D721Med (cell line): ENCODE results near the gene DAB2IP.

Experiments used
- DNase-seq: peaks from one replicate; pipeline ENCODE4 v3.0.0; 2011; ENCODE audit warnings: low spot score; ENCODE audit not compliant: insufficient read length
- FAIRE-seq: peaks from 2 replicates; lab custom pipeline; 2011; peaks lifted over from hg19 to GRCh38; lab: Jason Lieb, UNC
- TF ChIP-seq, protein P1 (sequence below): IDR thresholded peaks from 2 replicates; pipeline ENCODE4 v1.5.1; 2012; ENCODE audit warnings: mild to moderate bottlenecking, control low read depth; ENCODE audit not compliant: insufficient read depth; ENCODE audit errors: missing control alignments

DAB2IP gene

DNA sequence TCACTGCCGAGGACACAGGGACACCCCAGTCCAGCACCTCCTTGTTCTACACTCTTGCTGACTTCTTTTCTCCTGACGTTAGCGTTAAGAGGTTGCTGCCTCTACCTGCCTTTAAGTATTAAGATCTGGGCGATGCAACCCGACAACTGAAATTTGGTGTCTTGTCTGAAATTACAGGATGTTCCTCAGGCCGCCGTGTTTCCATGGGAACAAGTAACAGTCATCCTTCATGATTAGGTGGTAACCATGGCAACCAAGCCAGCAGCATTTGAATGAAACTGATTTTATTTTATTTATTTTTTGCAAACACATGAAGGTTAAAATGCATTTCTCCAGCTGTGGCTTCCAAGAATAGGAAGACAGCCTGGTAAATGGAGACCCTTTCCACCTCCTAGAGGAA is 20.8 kb downstream of the DAB2IP start:
- no peak for FAIRE-seq
- no peak for DNase-seq
- TF ChIP-seq, protein P1, sequence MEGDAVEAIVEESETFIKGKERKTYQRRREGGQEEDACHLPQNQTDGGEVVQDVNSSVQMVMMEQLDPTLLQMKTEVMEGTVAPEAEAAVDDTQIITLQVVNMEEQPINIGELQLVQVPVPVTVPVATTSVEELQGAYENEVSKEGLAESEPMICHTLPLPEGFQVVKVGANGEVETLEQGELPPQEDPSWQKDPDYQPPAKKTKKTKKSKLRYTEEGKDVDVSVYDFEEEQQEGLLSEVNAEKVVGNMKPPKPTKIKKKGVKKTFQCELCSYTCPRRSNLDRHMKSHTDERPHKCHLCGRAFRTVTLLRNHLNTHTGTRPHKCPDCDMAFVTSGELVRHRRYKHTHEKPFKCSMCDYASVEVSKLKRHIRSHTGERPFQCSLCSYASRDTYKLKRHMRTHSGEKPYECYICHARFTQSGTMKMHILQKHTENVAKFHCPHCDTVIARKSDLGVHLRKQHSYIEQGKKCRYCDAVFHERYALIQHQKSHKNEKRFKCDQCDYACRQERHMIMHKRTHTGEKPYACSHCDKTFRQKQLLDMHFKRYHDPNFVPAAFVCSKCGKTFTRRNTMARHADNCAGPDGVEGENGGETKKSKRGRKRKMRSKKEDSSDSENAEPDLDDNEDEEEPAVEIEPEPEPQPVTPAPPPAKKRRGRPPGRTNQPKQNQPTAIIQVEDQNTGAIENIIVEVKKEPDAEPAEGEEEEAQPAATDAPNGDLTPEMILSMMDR = no peak

DNA sequence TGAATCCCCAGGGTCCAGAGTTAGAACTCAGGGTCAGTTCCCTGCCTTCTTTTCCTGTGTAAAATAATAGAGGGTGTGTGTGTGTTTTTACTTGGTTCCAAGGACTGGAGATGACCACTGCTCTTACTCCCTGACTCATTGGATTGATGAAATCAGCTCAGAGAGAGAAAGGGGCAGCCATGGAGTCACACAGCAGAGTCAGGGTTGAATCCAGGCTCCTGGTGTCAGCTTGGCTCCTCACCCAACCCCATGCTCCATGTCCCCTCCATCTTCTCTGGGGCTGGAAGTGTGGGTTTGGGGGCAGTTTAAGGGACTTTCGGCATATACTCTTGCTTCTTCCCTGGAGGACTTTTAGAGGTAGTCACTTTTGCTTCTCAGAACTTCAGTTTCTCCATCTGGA is 21.6 kb downstream of the DAB2IP start:
- DNase-seq (no peak), FAIRE-seq (no peak)
- TF ChIP-seq, protein P1 = no peak

DNA sequence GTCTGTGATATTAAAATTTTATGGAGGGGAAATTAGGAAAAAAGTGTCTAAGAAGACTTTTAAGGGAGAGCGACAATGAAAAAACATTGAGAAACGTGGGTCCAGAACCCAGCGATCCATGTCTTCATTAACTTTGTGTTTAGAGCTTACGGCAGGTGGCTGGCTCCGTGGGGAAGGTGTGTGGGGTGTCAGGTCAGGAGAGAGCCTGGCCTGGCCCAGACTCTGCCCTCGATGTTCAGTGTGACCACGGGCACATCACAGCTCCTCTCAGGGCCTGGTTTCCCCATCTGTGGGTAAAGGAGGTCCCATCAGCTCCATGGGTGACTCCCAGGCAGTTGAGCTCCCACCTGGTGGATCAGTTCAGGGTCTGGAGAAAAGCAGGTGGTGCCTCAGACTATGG is 22.1 kb downstream of the DAB2IP start:
- FAIRE-seq (no peak), DNase-seq (no peak)
- TF ChIP-seq, protein P1 = no peak

DNA sequence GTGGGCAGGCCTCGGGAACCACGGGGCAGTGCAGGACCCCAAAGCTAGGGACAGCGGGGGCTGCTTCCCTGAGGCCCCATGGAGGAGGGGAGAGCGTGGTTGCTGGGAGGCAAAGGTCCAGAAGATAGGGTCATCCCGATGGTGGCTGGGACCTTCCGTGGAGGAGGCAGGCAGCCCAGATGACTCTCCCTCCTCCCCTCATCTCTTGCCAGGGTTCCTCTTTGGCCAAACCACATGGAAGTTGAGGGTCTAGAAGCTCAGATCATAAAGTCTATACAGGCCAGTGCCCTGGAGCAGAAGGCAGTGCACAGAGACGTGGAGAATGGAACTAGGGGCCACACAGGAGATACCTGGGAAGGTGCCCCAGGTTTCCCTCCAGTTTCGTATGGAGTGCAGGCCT is 22.6 kb downstream of the DAB2IP start:
- DNase-seq (no peak), FAIRE-seq (no peak)
- TF ChIP-seq, protein P1 = no peak

DNA sequence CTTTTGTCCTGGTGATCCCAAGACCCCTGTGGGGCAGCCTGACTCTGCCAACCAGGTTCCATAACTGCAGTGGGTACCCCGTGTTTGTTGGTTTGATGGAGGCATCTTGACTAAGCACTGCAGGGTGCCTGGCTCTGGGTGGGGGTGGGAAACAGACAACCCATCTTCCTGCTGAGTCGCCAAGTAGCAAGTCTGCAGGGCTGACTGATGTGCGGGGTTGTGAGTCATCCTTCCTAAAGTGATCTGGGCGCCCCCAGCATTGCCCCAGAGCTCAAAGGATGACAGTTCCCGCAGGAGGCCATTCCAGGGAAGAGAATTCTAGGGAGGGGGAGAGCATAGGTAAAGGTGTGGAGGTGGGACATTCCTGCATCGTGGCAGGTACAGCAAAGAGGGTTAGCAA is 23.5 kb downstream of the DAB2IP start:
- DNase-seq = no peak
- FAIRE-seq = no peak
- TF ChIP-seq, protein P1 = no peak

DNA sequence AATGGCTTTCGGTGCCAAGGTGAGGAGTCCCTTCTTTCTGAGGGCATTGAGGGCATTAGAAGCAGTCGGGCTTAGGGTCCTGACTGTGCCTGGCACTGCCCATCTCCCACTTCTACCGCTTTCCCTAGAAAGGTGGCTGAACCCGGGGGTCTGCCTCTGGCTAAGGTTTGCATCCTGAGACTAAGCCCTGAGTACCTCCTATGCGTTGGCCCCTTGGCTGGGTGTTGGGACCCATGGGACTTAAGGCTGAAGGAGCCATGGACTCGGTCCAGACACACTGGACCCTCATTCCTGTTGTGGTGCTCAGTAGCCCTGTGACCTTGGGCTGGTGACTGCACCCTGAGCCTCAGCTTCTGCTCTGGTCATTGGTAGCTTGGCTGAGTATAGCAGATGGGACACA is 23.9 kb downstream of the DAB2IP start:
- TF ChIP-seq, protein P1 = no peak
- FAIRE-seq (no peak), DNase-seq (no peak)

DNA sequence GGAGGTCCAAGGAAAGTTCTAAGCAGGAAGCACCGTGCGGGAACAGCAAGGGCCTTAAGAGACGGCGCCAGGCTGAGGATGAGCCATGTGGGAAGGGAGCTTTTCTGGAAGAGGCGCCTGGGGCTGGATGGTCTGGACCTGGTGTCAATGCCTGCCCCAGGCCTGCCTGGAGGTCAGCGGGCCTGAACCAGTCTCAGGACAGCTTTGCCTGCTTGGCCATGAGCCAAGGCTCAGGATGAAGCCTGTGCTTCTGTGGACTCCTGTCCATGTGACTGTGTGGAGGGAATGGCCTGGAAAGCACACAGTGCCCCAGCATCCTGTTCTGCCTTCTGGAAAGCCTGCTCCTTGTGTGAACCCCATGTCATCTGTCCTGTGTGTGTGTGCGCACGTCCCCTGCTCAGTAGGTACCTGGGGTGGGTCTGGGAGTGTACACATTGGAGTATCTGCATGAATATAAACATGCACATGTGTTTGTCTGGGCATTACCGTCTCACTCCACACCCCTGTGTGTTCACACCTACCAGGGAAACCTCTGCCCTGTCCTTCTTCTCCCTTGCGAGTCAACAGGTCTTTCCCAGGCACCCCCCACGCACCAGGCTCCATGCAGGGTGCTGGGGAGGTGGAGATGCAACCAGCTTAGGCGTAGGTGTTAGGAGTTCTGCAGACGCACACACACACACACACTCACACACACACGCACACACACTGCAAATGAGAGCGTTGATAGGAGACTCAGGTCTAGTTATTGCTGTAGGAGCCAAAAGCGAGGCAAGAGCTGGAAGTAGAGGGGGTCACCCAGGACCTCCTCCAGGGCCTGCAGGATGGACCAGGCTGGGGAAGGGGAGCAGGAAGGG is 24.8 kb downstream of the DAB2IP start:
- FAIRE-seq (no peak), DNase-seq (no peak)
- TF ChIP-seq, protein P1 = no peak
